ENCODE data around the gene ZNF527. TPM values are rescaled to one million over a fixed set of nuclear protein-coding genes. Genes with fewer than 3 reads are reported as not detected.
"Not testable (repeated sequence)": the region's sequence is repeated elsewhere in the genome, so short reads cannot be mapped to it uniquely, and the experiment has no call there.

Gene ZNF527
- 4.8 and 5.0 TPM in 2 replicates for total RNA-seq

GRCh38 chr19:37370880-37371661 lies at the start of gene ZNF527:
Gene ZNF527, plus strand, starts transcription at chr19:37371099. Its CDS starts 3,100 bp downstream, at chr19:37374199.
- intact Hi-C loops (cut with micrococcal nuclease) = loop anchor here (1.0 to 10.0 kb wide), 10 partner anchors 54 to 1156 kb away; partner anchors contain the start of genes SIPA1L3, WDR87, ZFP30 and ZNF146

DNA sequence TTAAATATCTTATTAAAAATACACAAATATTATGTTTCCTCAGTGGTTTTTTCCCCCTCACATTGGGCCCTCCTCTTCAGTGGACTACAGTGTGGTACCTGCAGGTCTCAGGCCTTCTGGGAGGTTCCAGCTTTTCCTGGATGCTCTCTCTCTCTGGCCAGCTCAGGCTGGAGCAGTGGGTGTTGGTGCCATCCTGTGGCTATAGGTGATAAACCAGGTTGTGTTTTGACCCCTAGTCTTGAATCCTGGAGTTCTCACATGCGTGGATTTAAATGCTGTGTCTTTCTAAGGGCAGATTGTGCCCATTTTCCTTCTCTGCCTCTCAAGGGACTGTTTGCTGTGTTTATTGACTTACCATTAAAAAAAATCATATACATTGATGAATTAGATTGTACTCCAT lies 41.2 kb upstream of the ZNF527 start:
- intact Hi-C loops (cut with micrococcal nuclease) = no loop called here

- intact Hi-C loops (cut with micrococcal nuclease) = no loop called here
Measured at GRCh38 chr19:37332839-37333238, 38.1 kb upstream of the ZNF527 start.

- intact Hi-C loops (cut with micrococcal nuclease) = no loop called here
Measured at GRCh38 chr19:37333457-37333856, 37.4 kb upstream of the ZNF527 start.

DNA sequence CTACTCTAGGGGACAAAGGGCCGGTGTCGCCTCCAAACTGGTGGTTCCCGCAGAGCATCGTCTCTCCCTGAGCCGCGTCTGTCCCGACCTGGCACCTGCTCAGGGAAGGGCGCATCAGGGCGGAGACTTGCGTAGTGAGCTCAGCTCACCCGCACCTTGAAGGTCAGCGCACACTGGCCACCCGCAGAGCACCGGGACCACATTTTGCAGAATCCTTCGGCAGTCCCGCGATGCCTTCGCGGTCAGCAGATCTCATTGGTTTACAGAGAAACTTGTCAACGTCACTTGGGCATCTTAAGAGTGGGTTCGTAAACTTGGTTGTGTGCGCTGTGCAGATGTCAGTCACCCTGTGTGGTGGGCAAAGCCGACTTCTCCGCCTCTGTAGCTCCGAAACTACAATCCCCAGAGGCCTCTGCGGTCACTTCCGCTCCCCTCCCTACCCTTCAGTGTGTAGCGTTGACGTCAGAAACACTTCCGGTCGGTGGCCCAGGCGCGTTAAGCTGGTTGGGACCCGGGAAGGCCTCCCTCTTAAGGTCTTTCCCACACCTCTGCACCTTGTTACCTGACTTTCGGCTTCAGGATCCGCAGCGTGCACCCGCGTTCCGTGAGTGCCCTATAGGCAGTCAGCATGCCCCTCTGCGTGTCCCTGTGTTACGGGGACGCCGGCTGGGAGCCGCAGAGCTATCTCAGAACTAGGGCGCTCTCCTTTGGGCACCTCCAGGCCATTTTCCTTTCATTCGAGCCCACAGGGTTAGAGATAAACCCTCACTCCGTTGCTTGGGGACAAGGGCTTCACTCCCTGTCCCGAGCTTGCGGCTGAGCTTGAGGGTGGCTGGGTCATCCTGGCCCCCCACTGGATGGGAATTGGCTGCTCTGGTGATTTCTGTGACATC lies 36.5 kb upstream of the ZNF527 start:
- intact Hi-C loops (cut with micrococcal nuclease) = loop anchor here (2.0 kb wide), 1 partner anchor 648 kb away; the partner anchor contains the start of gene ZNF567

GRCh38 chr19:37342753-37343152 lies 28.1 kb upstream of the ZNF527 start:
- intact Hi-C loops (cut with micrococcal nuclease) = no loop called here

- intact Hi-C loops (cut with micrococcal nuclease) = no loop called here
Measured at GRCh38 chr19:37346091-37346490, 24.8 kb upstream of the ZNF527 start.

DNA sequence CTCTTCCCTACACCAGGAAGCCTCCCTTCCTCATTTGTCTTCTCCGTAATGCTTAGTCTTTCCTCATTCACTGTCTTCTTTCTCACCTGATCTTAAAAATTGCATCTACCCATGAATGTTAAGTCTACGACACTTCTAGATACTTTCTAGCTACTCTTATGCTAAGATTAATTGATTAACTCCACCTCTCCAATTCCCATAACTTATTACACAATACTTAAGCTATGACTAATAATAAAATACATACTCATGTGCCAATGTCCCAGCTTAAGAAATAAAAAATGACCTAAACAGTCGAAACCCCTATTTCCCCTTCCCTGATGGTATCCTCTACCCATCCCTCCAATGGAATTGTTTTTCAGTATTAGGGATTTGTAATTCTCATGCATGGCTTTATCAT lies 22.8 kb upstream of the ZNF527 start:
- intact Hi-C loops (cut with micrococcal nuclease) = no loop called here

DNA sequence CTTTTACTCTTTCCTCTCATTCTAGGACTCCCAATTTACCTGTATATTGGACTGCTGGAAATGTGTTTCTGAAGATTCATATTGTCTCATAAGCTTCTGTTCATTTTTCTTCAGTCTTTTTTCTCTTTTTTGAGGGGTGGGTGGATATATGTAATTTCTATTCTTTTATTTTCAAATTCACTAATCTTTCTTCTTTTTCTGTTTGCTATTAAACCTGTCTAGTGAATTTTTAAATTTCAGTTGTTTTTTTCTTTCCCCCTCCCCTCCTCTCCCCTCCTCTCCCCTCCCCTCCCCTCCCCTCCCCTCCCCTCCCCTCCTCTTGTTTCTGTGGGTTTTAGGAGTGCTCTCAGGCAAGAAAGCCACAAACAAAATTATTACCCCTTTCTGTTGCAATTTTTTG lies 16.9 kb upstream of the ZNF527 start:
- intact Hi-C loops (cut with micrococcal nuclease) = no loop called here

DNA sequence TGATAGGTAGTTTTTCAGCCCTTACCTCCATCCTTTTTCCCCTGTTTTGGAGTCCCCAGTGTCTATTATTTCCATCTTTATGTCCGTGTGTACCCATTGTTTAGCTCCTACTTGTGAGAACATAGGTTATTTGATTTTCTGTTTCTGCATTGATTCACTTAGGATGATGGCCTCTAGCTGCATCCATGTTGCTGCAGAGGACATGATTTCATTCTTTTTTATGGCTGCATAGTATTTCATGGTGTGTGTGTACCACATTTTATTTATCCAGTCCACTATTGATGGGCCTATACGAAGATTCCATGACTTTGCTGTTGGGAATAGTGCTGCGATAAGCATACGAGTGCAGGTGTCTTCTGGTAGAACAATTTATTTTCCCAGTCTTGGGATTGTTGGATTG lies 15.0 kb upstream of the ZNF527 start:
- intact Hi-C loops (cut with micrococcal nuclease) = no loop called here

DNA sequence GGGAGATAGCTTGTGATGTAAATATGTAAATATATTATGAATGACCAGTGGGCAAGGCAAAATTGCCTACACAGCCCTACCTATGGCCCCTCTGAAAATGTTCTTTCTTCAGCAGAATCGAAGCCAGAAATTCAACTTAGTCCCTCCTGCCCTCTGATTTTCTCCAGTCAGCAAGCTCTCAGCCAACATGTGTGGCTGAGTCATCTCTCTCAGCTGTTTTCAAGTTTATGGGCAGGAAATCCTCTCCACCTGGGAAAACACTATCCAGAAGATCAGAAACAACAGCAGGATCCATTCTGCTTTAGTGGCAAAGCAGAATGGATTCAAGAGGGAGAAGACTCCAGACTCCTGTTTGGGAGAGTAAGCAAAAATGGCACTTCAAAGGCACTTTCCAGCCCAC lies 8.9 kb upstream of the ZNF527 start:
- intact Hi-C loops (cut with micrococcal nuclease) = no loop called here

DNA sequence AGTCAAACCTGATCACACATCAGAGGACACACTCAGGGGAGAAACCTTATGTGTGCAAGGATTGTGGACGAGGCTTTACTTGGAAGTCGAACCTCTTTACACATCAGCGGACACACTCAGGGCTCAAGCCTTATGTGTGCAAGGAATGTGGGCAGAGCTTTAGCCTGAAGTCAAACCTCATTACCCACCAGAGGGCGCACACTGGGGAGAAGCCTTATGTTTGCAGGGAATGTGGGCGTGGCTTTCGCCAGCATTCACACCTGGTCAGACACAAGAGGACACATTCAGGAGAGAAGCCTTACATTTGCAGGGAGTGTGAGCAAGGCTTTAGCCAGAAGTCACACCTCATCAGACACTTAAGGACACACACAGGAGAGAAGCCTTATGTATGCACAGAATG lies 8.2 kb upstream of the ZNF527 start:
- intact Hi-C loops (cut with micrococcal nuclease) = no loop called here

DNA sequence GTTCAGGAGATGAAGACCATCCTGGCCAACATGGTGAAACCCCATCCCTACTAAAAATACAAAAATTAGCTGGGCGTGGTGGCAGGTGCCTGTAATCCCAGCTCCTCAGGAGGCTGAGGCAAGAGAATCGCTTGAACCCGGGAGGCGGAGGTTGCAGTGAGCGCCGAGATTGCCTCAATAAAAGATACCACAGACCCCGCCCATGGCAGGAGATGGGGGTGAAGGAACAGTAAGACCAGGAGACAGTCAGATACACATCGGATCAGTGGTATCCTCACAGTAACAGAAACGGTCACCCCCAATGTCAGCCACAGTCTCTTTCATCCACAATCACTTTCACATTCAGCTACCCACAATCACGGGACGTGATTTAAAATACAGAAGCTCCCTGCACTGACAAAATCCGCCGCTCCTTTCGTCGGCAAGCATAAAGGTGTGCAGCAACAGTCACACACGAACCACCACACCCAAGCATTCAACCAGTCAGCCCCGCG lies 466 bp upstream of the ZNF527 start:
- intact Hi-C loops (cut with micrococcal nuclease) = loop anchor here (2.0 to 10.0 kb wide), 4 partner anchors 292 to 1156 kb away; partner anchors contain the start of genes SIPA1L3, WDR87, ZNF146 and ZNF260

- intact Hi-C loops (cut with micrococcal nuclease) = no loop called here
Measured at GRCh38 chr19:37389234-37389633, 18.3 kb downstream of the ZNF527 start.

DNA sequence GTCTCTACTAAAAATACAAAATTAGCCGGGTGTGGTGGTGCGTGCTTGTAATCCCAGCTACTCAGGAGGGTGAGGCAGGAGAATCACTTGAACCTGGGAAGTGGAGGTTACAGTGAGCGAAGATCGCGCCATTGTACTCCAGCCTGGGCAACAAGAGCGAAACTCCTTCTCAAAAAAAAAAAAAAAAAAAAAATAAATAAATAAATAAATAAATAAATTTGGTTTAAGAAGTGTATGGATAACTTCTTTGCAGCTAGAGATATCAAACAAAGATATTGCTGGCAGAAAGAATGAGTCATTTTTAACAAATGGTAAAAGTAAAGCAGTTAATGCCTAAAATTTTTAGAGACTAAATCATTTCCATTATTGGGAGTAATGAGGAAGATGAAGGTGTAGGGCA lies 20.5 kb downstream of the ZNF527 start:
- intact Hi-C loops (cut with micrococcal nuclease) = not testable (repeated sequence)

GRCh38 chr19:37401078-37401477 lies 30.2 kb downstream of the ZNF527 start:
- intact Hi-C loops (cut with micrococcal nuclease) = no loop called here

- intact Hi-C loops (cut with micrococcal nuclease) = no loop called here
Measured at GRCh38 chr19:37403403-37403802, 32.5 kb downstream of the ZNF527 start.

DNA sequence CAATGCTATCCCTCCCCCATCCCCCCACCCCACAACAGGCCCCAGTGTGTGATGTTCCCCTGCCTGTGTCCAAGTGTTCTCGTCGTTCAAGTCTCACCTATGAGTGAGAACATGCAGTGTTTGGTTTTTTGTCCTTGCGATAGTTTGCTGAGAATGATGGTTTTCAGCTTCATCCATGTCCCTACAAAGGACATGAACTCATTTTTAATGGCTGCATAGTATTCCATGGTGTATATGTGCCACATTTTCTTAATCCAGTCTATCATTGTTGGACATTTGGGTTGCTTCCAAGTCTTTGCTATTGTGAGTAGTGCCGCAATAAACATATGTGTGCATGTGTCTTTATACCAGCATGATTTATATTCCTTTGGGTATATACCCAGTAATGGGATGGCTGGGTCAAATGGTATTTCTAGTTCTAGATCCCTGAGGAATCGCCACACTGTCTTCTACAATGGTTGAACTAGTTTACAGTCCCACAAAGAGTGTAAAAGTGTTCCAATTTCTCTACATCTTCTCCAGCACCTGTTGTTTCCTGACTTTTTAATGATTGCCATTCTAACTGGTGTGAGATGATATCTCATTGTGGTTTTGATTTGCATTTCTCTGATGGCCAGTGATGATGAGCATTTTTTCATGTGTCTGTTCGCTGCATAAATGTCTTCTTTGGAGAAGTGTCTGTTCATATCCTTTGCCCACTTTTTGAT lies 35.4 kb downstream of the ZNF527 start:
- intact Hi-C loops (cut with micrococcal nuclease) = not testable (repeated sequence)

- intact Hi-C loops (cut with micrococcal nuclease) = no loop called here
Measured at GRCh38 chr19:37412700-37413099, 41.8 kb downstream of the ZNF527 start.

- intact Hi-C loops (cut with micrococcal nuclease) = no loop called here
Measured at GRCh38 chr19:37413313-37414084, 42.6 kb downstream of the ZNF527 start.
